ACHN (cell line): ENCODE data around the gene ZNF587B.
"Not testable (repeated sequence)": the region's sequence is repeated elsewhere in the genome, so short reads cannot be mapped to it uniquely, and the experiment has no call there.

Experiments used
- DNase-seq: peaks from one replicate; pipeline ENCODE4 v3.0.0-alpha.2; 2015
- in situ Hi-C: cut with HindIII; loops from 2 replicates; pipeline ENCODE4 v1.10.0; 2017; ENCODE audit warnings: low sequenced_read_pairs, low pct_ligation_motif_present, low pct_unique_long_range_greater_than_20kb

The ZNF587B gene

GRCh38 chr19:57850553-57851017 is 20.5 kb downstream of the ZNF587B start:
- peak; percentile 84 for DNase-seq
- in situ Hi-C loops = no loop called here

DNA sequence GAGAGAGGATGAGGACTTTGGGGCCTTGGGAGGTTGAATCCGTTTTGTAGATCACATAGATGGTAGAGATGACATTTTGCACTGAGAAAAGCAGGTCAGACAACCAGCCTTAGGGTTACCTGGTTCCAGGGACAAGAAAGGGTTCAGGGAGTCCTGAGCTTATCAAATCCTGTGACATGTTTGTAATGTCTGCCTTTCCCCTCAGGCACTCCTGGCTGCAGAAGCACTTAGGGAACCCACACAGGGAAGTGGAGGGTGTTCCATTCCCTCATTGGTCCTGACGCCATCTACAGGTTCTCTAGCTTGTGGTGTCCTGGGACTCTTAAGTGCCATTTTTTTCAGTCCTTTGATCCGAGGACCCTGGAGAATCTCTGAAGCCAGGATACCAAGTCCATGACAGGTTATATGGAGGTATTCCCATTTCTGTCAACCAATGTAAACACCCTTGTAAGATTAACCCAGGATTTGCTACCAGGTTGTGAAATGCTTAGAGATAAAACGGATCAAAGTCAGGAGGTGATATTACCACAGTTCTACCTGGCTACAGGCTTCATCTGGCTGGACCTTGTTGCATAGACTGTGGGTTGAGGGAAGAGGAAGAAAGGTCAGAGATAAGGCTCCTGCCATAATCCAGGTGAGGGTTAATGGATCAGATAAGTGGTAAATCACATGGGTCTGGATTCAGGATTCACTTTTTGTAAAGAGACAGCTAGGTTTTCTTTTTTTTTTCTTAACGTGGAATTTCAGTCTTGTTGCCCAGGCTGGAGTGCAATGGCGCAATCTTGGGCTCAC is 21.9 kb downstream of the ZNF587B start:
- in situ Hi-C loops, DNase-seq: not testable (repeated sequence)

- in situ Hi-C loops, DNase-seq: not testable (repeated sequence)
Measured at GRCh38 chr19:57854117-57854516, 24.0 kb downstream of the ZNF587B start.

DNA sequence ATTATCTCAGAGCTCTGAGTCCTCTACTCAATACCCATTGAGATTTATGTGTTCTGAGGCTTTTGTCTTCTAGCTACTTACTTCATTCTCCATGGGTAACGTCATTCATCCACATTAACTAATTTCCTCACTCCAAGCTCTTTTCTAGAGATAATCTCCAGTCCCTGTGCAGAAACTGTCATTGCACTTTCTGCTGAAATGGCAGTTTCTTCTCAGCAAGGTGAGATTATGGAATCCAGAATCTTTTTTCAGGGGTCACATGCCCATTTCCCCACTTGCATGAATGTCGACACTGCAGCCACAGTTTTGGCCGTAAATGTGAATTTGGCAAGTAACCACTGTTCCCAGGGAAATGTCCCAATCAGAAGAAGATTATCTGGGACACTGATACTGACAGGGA is 32.3 kb downstream of the ZNF587B start:
- DNase-seq, in situ Hi-C loops: not testable (repeated sequence)

DNA sequence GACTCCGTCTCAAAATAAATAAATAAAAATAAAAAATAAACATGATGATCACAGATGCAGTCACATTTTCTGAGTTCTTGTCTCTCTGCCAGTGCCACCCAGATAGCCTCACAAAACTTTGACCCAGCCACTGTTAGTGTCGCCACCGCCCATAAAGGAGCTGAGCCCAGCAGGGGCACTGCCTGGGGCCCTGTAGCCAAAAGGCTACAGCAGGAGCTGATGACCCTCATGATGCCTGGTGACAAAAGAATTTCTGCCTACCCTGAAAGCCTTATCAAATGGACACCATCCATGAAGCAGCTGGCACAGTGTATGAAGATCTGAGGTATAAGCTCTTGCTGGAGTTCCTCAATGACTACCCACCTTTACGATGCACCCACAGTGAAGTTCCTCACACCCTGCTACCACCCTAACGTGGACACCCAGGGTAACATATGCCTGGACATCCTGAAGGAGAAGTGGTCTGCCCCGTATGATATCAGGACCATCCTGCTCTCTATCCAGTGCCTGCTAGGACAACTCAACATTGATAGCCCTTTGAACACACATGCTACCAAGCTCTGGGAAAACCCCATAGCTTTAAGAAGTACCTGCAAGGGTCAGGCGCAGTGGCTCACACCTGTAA is 37.9 kb downstream of the ZNF587B start:
- no peak for DNase-seq
- in situ Hi-C loops = no loop called here

DNA sequence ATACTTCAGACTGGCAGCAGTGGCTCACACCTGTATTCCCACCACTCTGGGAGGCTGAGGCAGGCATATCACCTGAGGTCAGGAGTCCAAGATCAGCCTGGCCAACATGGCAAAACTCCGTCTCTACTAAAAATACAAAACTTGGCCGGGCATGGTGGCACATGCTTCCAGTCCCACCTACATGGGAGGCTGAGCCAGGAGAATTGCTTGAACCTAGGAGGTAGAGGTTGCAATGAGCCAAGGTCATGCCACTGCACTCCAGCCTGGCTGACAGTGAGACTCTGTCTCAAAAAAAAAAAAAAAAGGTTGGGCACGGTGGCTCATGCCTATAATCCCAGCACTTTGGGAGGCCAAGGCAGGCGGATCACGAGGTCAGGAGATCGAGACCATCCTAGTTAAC is 39.6 kb downstream of the ZNF587B start:
- in situ Hi-C loops, DNase-seq: not testable (repeated sequence)

- in situ Hi-C loops = no loop called here
- DNase-seq = no peak
Measured at GRCh38 chr19:57870225-57870624, 40.1 kb downstream of the ZNF587B start.

DNA sequence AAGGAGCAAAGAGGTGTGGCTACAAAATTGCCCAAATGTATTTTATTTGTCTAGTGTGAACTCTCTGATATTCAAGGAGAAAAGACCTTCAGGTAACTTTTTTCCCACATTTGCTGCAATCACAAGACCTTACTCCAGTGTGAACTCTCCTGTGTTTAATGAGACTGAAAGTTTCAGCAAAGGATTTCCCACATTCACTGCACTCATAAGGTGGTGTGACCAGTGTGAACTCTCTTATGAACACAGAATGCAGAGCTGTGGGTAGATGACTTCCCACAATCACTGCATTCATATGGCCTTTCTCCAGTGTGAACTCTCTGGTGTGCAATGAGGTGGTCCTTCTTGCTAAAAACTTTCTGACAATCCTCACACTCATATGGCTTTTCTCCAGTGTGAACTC is 42.4 kb downstream of the ZNF587B start:
- DNase-seq = no peak
- in situ Hi-C loops = no loop called here

DNA sequence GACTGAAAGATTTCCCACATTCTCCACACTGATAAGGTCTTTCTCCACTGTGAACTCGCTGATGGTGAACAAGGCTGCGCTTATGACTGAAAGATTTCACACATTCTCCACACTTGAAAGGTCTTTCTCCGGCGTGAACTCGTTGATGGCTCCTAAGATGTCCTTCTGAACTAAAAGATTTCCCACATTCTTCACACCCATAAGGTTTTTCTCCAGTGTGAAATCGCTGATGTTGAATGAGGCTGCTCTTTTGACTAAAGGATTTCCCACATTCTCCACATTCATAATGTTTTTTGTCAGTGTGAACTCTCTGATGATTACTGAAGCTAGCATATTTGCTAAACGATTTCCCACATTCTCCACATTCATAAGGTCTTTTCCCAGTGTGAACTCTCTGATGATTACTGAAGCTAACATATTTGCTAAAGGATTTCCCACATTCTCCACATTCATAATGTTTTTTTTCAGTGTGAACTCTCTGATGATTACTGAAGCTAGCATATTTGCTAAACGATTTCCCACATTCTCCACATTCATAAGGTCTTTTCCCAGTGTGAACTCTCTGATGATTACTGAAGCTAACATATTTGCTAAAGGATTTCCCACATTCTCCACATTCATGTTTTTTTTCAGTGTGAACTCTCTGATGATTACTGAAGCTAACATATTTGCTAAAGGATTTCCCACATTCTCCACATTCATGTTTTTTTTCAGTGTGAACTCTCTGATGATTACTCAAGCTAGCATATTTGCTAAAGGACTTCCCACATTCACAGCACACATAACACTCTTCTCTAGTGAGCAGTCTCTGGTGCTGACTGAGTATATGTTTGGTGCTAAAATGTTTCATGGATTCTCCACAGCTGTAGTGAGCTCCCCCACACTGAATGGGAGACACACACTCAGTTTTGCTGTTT is 44.0 kb downstream of the ZNF587B start:
- in situ Hi-C loops, DNase-seq: not testable (repeated sequence)

GRCh38 chr19:57886046-57886445 is 55.9 kb downstream of the ZNF587B start:
- in situ Hi-C loops = no loop called here
- no peak for DNase-seq

GRCh38 chr19:57887195-57887941 is 57.3 kb downstream of the ZNF587B start:
- in situ Hi-C loops = no loop called here
- DNase-seq = no peak

DNA sequence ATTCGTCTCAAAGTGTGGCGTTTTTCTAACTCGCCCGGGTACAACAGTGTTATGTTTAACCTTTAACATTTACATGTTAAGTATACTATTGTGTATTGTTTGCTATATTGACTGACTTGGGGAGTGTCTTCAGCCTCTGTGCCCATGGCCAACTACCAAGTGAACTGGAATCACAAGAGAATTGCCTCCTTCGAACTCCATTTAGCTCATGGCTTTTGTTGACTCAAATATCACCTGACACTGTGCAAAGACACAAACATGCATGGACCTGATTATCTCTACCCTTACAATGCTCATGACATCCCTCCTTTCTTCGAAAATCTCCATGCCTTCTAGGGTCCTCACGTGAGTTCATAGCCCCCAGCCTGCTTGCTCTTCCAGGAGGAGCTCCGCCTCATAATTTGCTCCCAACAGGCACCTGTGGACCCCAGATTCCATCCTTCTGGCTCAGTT is 58.0 kb downstream of the ZNF587B start:
- DNase-seq = no peak

DNA sequence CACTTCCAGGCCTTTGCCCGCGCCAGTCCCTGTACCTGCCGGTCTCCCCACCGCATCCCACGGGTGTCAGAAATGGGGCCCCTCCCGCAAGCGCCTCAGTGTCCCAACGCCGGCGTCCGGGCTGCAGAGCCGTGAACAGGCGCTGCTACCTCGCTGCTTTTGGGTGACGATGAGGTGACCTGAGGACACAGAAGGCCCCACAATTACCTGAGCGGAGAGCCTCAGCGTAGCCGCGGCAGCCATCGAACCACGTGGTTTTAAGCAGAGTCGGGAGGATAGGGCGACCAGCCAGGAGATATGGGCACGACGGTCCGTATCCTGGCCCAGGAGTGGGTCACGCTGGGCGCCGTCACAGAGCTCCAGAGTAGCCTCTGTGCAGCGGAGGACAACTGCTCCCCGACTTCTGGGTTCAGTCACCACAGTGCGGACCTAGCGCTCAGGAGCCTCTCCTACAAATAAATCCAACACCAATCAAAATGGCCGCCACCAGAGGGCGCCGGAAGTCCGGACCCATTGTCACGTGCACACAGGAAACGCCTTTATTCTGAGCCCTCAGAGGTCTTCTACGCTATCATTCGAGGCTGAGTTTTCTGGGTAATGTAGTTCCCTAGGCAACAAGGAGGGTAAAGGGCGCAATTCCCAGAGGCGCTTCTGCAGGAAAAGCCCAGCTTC is 58.6 kb downstream of the ZNF587B start, which contains the start of gene ZNF814:
ZNF814 (minus strand) TSS at position 478 of the 672 bp plus-strand sequence; CDS start at position 243, 235 bp downstream.
- in situ Hi-C loops = no loop called here
- no peak for DNase-seq

More for the DNA sequence above, 58.0 kb downstream of the ZNF587B start:
- in situ Hi-C loops = no loop called here

GRCh38 chr19:57890706-57891105 is 60.6 kb downstream of the ZNF587B start:
- DNase-seq, in situ Hi-C loops: not testable (repeated sequence)
